Cardiac muscle cell (in vitro differentiated cells and primary cell): ENCODE measurements around the gene CLIP2. TPM values are rescaled to one million over a fixed set of nuclear protein-coding genes. Genes with fewer than 3 reads are reported as not detected.
"Not testable (repeated sequence)": the region's sequence is repeated elsewhere in the genome, so short reads cannot be mapped to it uniquely, and the experiment has no call there.

Source experiments
- DNase-seq, 2 donors: peaks; one replicate each; pipeline versions ENCODE4 v3.0.0 to v3.0.0-alpha.2; 2010 to 2017; ENCODE audit warnings: low read depth in 1 of 2, low spot score in 1 of 2
- H3K27ac ChIP-seq: fragments of 200-600 bp; sonication (generic); 2 replicates; pipeline ENCODE4 v1.5.1; 2016
- H3K27me3 ChIP-seq: fragments of 200-600 bp; sonication (generic); 2 replicates; pipeline ENCODE4 v1.6.0; 2016; ENCODE audit warnings: control low read depth
- H3K36me3 ChIP-seq: fragments of 200-600 bp; sonication (generic); 2 replicates; pipeline ENCODE4 v1.5.1; 2016; ENCODE audit warnings: control low read depth
- H3K4me1 ChIP-seq: fragments of 200-600 bp; sonication (generic); 2 replicates; pipeline ENCODE4 v1.8.1; 2017; ENCODE audit warnings: low read depth, mild to moderate bottlenecking, mixed run types
- H3K4me3 ChIP-seq: fragments of 200-600 bp; sonication (generic); 2 replicates; pipeline ENCODE4 v1.5.1; 2016; ENCODE audit warnings: mild to moderate bottlenecking
- H3K9me3 ChIP-seq: fragments of 200-600 bp; sonication (generic); 2 replicates; pipeline ENCODE4 v1.5.1; 2017; ENCODE audit warnings: low read depth, mild to moderate bottlenecking, control low read depth
- CTCF ChIP-seq: IDR thresholded peaks from 2 replicates; pipeline ENCODE4 v1.5.1; 2012; ENCODE audit warnings: low read depth, mild to moderate bottlenecking, low read length
- polyA plus RNA-seq: library from polyadenylated mRNA; unstranded; fragments of >200 nt; fragmentation: Nextera tagmentation; extraction: Ambion mirVana; gene quantifications from 2 replicates; pipeline ENCODE4 v1.2.1, GENCODE V29; 2016
- total RNA-seq: library from RNA; depleted of rRNA; stranded (reverse); fragments of >200 nt; gene quantifications from 2 replicates; pipeline ENCODE4 v1.2.3, GENCODE V29; 2016

CLIP2 gene
- total and polyA plus RNA-seq, 2 experiments from 2014 or later: 11.1 to 20.0 TPM

DNA sequence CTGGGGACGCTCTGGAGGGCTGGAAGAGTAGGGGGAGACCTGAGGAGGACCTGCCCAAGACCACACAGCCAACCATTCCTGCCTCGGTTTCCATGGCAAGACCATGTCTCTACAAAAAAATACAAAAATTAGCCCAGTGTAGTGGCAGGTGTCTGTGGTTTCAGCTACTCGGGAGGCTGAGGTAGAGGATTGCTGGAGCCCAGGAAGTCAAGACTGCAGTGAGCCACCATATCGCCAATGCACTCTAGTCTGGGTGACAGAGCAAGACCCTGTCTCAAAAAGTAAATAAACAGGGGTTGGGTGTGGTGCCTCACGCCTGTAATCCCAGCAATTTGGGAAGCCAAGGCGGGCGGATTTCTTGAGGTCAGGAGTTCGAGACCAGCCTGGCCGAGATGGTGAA is 48.7 kb downstream of the CLIP2 start:
- no peaks in the 10 kb centered on the region for H3K4me1 ChIP-seq
- no peak overlapping the region for H3K4me3 ChIP-seq
- DNase-seq: no peak
- H3K36me3 ChIP-seq: no peaks in the 10 kb centered on the region
- no peaks in the 10 kb centered on the region for H3K27me3 ChIP-seq
- no peaks in the 10 kb centered on the region for H3K9me3 ChIP-seq
- TF ChIP-seq CTCF: no peak
- H3K27ac ChIP-seq: no peak overlapping the region

- no peaks in the 10 kb centered on the region for H3K27me3 ChIP-seq
- TF ChIP-seq CTCF: no peak
- no peak overlapping the region for H3K4me3 ChIP-seq
- H3K27ac ChIP-seq: no peak overlapping the region
- no peaks in the 10 kb centered on the region for H3K4me1 ChIP-seq
- DNase-seq: no peak
- H3K36me3 ChIP-seq: no peaks in the 10 kb centered on the region
- H3K9me3 ChIP-seq: no peaks in the 10 kb centered on the region
Observed at GRCh38 chr7:74338366-74339108, 49.3 kb downstream of the CLIP2 start.

DNA sequence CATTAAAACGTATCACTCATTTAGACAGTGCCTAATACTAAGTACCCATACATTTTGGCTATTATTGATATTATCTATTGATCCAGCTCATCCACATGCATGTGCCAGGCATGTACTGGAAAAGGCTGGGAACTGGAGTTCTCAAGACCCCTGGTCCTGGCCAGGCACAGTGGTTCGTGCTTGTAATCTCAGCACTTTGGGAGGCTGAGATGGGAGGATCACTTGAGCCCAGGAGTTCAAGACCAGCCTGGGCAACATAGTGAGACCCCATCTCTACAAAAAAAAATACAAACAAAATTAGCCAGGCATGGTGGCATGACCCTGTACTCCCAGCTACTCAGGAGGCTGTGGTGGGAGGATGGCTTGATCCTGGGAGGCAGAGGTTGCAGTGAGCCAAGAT is 50.4 kb downstream of the CLIP2 start:
- DNase-seq, H3K36me3 ChIP-seq, H3K27ac ChIP-seq: not testable (repeated sequence)

DNA sequence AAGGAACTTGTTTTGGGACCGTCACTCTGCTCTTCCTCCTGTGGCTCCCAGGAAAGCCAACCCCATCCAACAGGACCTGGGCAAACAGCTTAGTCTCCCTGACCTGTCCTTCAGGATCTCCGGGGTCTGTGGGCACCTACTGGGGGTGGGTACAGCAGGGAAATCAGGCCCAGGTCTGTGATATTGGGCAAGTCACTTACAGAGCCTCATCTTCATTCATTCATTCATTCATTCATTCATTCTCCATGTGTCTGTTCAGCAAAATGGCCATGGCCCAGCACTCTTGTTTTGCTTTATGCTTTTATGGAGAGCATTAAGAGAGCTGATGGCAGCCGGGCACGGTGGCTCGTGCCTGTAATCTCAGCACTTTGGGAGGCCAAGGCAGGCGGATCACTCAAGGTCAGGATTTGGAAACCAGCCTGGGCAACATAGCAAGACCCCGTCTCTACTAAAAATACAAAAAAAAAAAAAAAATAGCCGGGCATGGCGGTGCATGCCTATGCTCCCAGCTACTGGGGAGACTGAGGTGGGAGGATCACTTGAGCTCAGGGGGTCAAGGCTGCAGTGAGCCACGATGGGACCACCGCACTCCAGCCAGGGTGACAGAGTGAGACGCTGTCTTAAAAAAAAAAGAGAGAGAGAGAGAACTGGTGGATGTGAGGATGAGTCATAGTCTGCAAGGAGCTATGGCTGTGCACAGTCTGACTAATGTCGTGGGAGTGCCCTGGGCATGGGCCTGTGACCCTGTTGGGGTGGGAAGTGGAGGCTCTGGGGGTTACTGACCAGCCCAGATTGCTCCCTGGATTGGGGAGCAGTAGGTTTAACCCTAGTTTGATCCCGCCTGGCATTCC is 54.3 kb downstream of the CLIP2 start:
- DNase-seq: peak in 1 of 2 donors; percentile 55
- Histone ChIP-seq H3K4me3 (no peak overlapping the region), H3K27ac (no peak overlapping the region)

More for the DNA sequence above, 50.4 kb downstream of the CLIP2 start:
- H3K4me1 ChIP-seq, H3K27me3 ChIP-seq, H3K9me3 ChIP-seq, H3K4me3 ChIP-seq: not testable (repeated sequence)

DNA sequence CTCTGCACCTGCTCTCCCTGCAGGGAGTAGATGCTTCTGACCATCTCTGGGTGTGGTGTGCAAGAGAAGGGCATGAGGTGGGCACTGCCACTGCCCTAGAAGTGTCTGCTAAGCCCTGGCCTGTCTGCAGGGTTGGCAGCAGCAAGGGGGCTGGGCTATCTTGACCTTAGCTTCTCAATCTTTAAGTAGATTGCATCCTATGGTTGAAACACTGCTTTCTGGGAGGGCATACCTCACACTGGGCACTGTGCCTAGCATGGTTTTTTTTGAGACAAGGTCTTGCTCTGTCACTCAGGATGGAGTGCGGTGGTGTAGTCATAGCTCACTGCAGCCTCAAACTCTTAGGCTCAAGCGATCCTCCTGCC is 54.9 kb downstream of the CLIP2 start:
- DNase-seq: peak in 1 of 2 donors; percentile 59
- no peak overlapping the region for H3K27ac ChIP-seq
- H3K4me3 ChIP-seq: no peak overlapping the region
- TF ChIP-seq CTCF: no peak
- no peaks in the 10 kb centered on the region for H3K36me3 ChIP-seq
- no peaks in the 10 kb centered on the region for H3K27me3 ChIP-seq
- H3K4me1 ChIP-seq: no peaks in the 10 kb centered on the region
- no peaks in the 10 kb centered on the region for H3K9me3 ChIP-seq

More for the DNA sequence above, 54.3 kb downstream of the CLIP2 start:
- Histone ChIP-seq H3K27me3 (no peaks in the 10 kb centered on the region), H3K9me3 (no peaks in the 10 kb centered on the region), H3K36me3 (no peaks in the 10 kb centered on the region), H3K4me1 (no peaks in the 10 kb centered on the region)
- TF ChIP-seq CTCF: no peak

GRCh38 chr7:74344786-74345185 is 55.6 kb downstream of the CLIP2 start:
- Histone ChIP-seq H3K9me3 (no peaks in the 10 kb centered on the region), H3K4me1 (no peaks in the 10 kb centered on the region), H3K36me3 (no peaks in the 10 kb centered on the region), H3K27me3 (no peaks in the 10 kb centered on the region), H3K27ac (no peak overlapping the region), H3K4me3 (no peak overlapping the region)
- TF ChIP-seq CTCF: no peak
- DNase-seq: no peak
